HG02678 (cell line): ENCODE measurements around the gene BICC1.

Experiments used
- ATAC-seq: cut with Tn5 transposase; IDR thresholded peaks from one replicate; pipeline ENCODE4 v1.9.1; 2021; ENCODE audit warnings: mild to moderate bottlenecking, moderate library complexity; ENCODE audit not compliant: unreplicated experiment

The BICC1 gene

GRCh38 chr10:58642283-58642682 is 129.6 kb downstream of the BICC1 start:
- no peak for ATAC-seq

GRCh38 chr10:58642916-58643428 is 130.3 kb downstream of the BICC1 start:
- ATAC-seq: no peak

GRCh38 chr10:58644311-58644710 is 131.6 kb downstream of the BICC1 start:
- ATAC-seq: no peak

GRCh38 chr10:58645416-58646146 is 132.9 kb downstream of the BICC1 start:
- no peak for ATAC-seq

- no peak for ATAC-seq
Measured at GRCh38 chr10:58647376-58648112, 134.9 kb downstream of the BICC1 start.

GRCh38 chr10:58648131-58648530 is 135.5 kb downstream of the BICC1 start:
- no peak for ATAC-seq

GRCh38 chr10:58651040-58651439 is 138.4 kb downstream of the BICC1 start:
- no peak for ATAC-seq

GRCh38 chr10:58651742-58652141 is 139.1 kb downstream of the BICC1 start:
- ATAC-seq: no peak

- ATAC-seq: no peak
Measured at GRCh38 chr10:58653139-58653538, 140.5 kb downstream of the BICC1 start.

- ATAC-seq: no peak
Measured at GRCh38 chr10:58660575-58661255, 148.0 kb downstream of the BICC1 start.

- ATAC-seq: no peak
Measured at GRCh38 chr10:58661336-58661735, 148.7 kb downstream of the BICC1 start.

- ATAC-seq: no peak
Measured at GRCh38 chr10:58661902-58662301, 149.2 kb downstream of the BICC1 start.

- no peak for ATAC-seq
Measured at GRCh38 chr10:58662314-58662713, 149.6 kb downstream of the BICC1 start.

- no peak for ATAC-seq
Measured at GRCh38 chr10:58665361-58665760, 152.7 kb downstream of the BICC1 start.

- no peak for ATAC-seq
Measured at GRCh38 chr10:58666024-58666423, 153.4 kb downstream of the BICC1 start.

GRCh38 chr10:58667658-58668310 is 155.1 kb downstream of the BICC1 start:
- ATAC-seq: no peak

- ATAC-seq: no peak
Measured at GRCh38 chr10:58672845-58673244, 160.2 kb downstream of the BICC1 start.

GRCh38 chr10:58674251-58674650 is 161.6 kb downstream of the BICC1 start:
- no peak for ATAC-seq

GRCh38 chr10:58675321-58675720 is 162.6 kb downstream of the BICC1 start:
- ATAC-seq: no peak

GRCh38 chr10:58691528-58691927 is 178.9 kb downstream of the BICC1 start:
- ATAC-seq: no peak

- ATAC-seq: no peak
Measured at GRCh38 chr10:58693919-58694318, 181.2 kb downstream of the BICC1 start.
